Adrenal gland (tissue), 12 donors: Measurements from ENCODE around the gene SCG3. TPM values are rescaled to one million over a fixed set of nuclear protein-coding genes. Genes with fewer than 3 reads are reported as not detected.

Source experiments
- DNase-seq, 7 donors: peaks; one replicate each; pipeline ENCODE4 v3.0.0-alpha.2; 2019 to 2020
- H3K27ac ChIP-seq, 5 donors: fragments of 200-600 bp; sonication (generic) in 4 of 5; 1 replicate in 3 of 5; 2 replicates in 2 of 5; pipeline versions ENCODE4 v1.5.1 to v1.8.0; 2016 to 2020; ENCODE audit warnings: mild to moderate bottlenecking in 1 of 5
- H3K27me3 ChIP-seq: fragments of 200-600 bp; 2 replicates; pipeline ENCODE4 v1.8.0; 2021
- H3K36me3 ChIP-seq, 2 donors: fragments of 200-600 bp; replicated peaks in 1 of 2; 1 replicate in 1 of 2; 2 replicates in 1 of 2; pipeline versions ENCODE4 v1.5.1 to v1.8.0; 2018 to 2022
- H3K4me1 ChIP-seq, 2 donors: fragments of 200-600 bp; replicated peaks in 1 of 2; 1 replicate in 1 of 2; 2 replicates in 1 of 2; pipeline versions ENCODE4 v1.5.1 to v1.8.0; 2018 to 2021
- H3K4me3 ChIP-seq, 4 donors: fragments of 200-600 bp; sonication (generic) in 3 of 4; one replicate each; pipeline ENCODE4 v1.5.1; 2016 to 2018
- H3K9me3 ChIP-seq, 3 donors: fragments of 200-600 bp; sonication (generic) in 1 of 3; replicated peaks in 1 of 3; 1 replicate in 2 of 3; 2 replicates in 1 of 3; pipeline versions ENCODE4 v1.5.1 to v1.8.0; 2016 to 2021
- CTCF ChIP-seq, 6 experiments: fragments of 450-650 bp in 4 of 6; fragments of 200-600 bp in 2 of 6; sonication (generic) in 1 of 6; IDR thresholded peaks; 1 replicate in 5 of 6; 2 replicates in 1 of 6; pipeline versions ENCODE4 v1.5.1 to v1.8.0; 2016 to 2021; ENCODE audit warnings: antibody characterized with exemption in 6 of 6, mild to moderate bottlenecking in 2 of 6, moderate library complexity in 1 of 6
- POLR2A ChIP-seq, 2 donors: fragments of 450-650 bp; IDR thresholded peaks; one replicate each; pipeline ENCODE4 v1.6.1; 2017; ENCODE audit warnings: antibody characterized with exemption in 2 of 2, mild to moderate bottlenecking in 2 of 2, moderate library complexity in 1 of 2
- WGBS, 4 donors: extraction: QIAGEN DNeasy Blood & Tissue Kit in 2 of 4; methylation state at CpG; one replicate each; pipeline versions ENCODE4 v1.1.5 to v1.1.7; 2013 to 2017; 5-methylcytosine and 5-hydroxymethylcytosine counted together
- intact Hi-C, 2 donors: fragments of 100-400 bp; cut with DNase I; formaldehyde crosslinking; loops; one replicate each; pipeline versions ENCODE4 v1.14.1 to v1.15.0; 2022 to 2023
- polyA plus RNA-seq, 3 donors: library from polyadenylated mRNA; stranded (reverse); fragments of 200-250 nt in 2 of 3; fragments of 350-450 nt in 1 of 3; fragmentation: Illumina TruSeq in 1 of 3; extraction: RNeasy Lipid Tissue Mini Kit (QIAGEN cat#74804) in 1 of 3; gene quantifications; one replicate each; pipeline ENCODE4 v1.2.3, GENCODE V29; 2013 to 2014
- total RNA-seq, 9 donors: library from RNA; depleted of rRNA in 4 of 9; stranded (reverse); fragments of >200 nt in 4 of 9; fragments of 120-200 nt in 1 of 9; fragmentation: NEBNext Ultra II Directional in 1 of 9; extraction: Animal tissue kit (Norgen Biotek cat#: 25700) in 1 of 9; gene quantifications; one replicate each; pipeline versions ENCODE4 v1.1.0 to v1.2.4, GENCODE V29; 2013 to 2023
- donor health status: healthy with polysubstance abuse.
- donor health status: Bipolar disorder and iron deficiency.
- donor health status: DM: yes; HTN: yes; CAD: no.
- donor health status: DM: no; HTN: no; CAD: no.
- donor health status: DM: no; HTN: no; CAD: no.
- donor health status: DM: yes; HTN: yes; CAD: no.

SCG3 gene
- total and polyA plus RNA-seq, 12 donors, result 0.14 to 18.5 (median 2.7) TPM; not detected in 2

- no peak overlapping the region for H3K27ac ChIP-seq
- intact Hi-C loops, result no loop called here
- no peak for TF ChIP-seq POLR2A (IDR thresholded peaks at IDR 0.05)
- no peak for TF ChIP-seq CTCF (IDR thresholded peaks at IDR 0.05)
- 63 to 72% (median 68%) methylated on average over 2 of the region's 2 CpGs for WGBS, 4 donors
- H3K9me3 ChIP-seq, result no peaks in the 10 kb centered on the region
- DNase-seq, result no peak
- no peaks in the 10 kb centered on the region for H3K4me1 ChIP-seq
- no peaks in the 10 kb centered on the region for H3K36me3 ChIP-seq
- no peak overlapping the region for H3K4me3 ChIP-seq
- H3K27me3 ChIP-seq, result no peaks in the 10 kb centered on the region
These were observed 11.9 kb upstream of the SCG3 start for GRCh38 chr15:51669381-51669780.

- Histone ChIP-seq H3K36me3 (no peaks in the 10 kb centered on the region), H3K27me3 (no peaks in the 10 kb centered on the region), H3K27ac (no peak overlapping the region), H3K4me3 (no peak overlapping the region), H3K4me1 (no peaks in the 10 kb centered on the region), H3K9me3 (no peaks in the 10 kb centered on the region)
- intact Hi-C loops, result no loop called here
- peak in 2 of 7 donors; percentile 7 to 8 for DNase-seq
- WGBS, 4 donors, result 17 to 27% (median 22%) methylated on average over 9 of the region's 9 CpGs
- TF ChIP-seq CTCF (IDR thresholded peaks at IDR 0.05) (no peak), POLR2A (IDR thresholded peaks at IDR 0.05) (no peak)
These were observed 9.1 kb upstream of the SCG3 start for GRCh38 chr15:51672155-51672687.

GRCh38 chr15:51672913-51673857 is 8.1 kb upstream of the SCG3 start:
- WGBS, 4 donors, result 28 to 40% (median 33%) methylated on average over 2 of the region's 2 CpGs
- Histone ChIP-seq H3K27me3 (no peaks in the 10 kb centered on the region), H3K9me3 (no peaks in the 10 kb centered on the region), H3K36me3 (no peaks in the 10 kb centered on the region), H3K4me3 (no peak overlapping the region), H3K4me1 (no peaks in the 10 kb centered on the region), H3K27ac (no peak overlapping the region)
- no peak for DNase-seq
- TF ChIP-seq CTCF (IDR thresholded peaks at IDR 0.05), result no peak
- intact Hi-C loops, result no loop called here

GRCh38 chr15:51675234-51675633 is 6.1 kb upstream of the SCG3 start:
- no peaks in the 10 kb centered on the region for H3K4me1 ChIP-seq
- H3K27ac ChIP-seq, result no peak overlapping the region
- 24 to 60% (median 32%) methylated on average over 1 of the region's 1 CpG for WGBS, 4 donors
- H3K36me3 ChIP-seq, result no peaks in the 10 kb centered on the region
- intact Hi-C loops, result no loop called here
- H3K9me3 ChIP-seq, result no peaks in the 10 kb centered on the region
- DNase-seq, result no peak
- no peak for TF ChIP-seq CTCF (IDR thresholded peaks at IDR 0.05)
- H3K4me3 ChIP-seq, result no peak overlapping the region
- H3K27me3 ChIP-seq, result no peaks in the 10 kb centered on the region
